MM.1S (cell line): Measurements from ENCODE around the gene CHD9NB.

Experiments
- DNase-seq: peaks from one replicate; pipeline ENCODE4 v3.0.0-alpha.2; 2015
- H2AFZ ChIP-seq: fragments of 300-600 bp; sonication (generic); 2 replicates; pipeline ENCODE4 v1.6.0; 2016; ENCODE audit warnings: antibody characterized with exemption, low read length
- H3F3A ChIP-seq: fragments of 300-600 bp; sonication (generic); 2 replicates; pipeline ENCODE4 v1.6.1; 2016; ENCODE audit warnings: mild to moderate bottlenecking, antibody characterized with exemption, low read length, moderate library complexity, mixed read lengths; ENCODE audit not compliant: insufficient read depth
- H3K27ac ChIP-seq: fragments of 300-600 bp; sonication (generic); 2 replicates; pipeline ENCODE4 v1.5.1; 2016; ENCODE audit warnings: mild to moderate bottlenecking, low read length
- H3K27me3 ChIP-seq: fragments of 300-600 bp; sonication (generic); replicated peaks from 2 replicates; pipeline ENCODE4 v1.6.0; 2016; ENCODE audit warnings: low read length; ENCODE audit not compliant: insufficient read depth
- H3K36me3 ChIP-seq: fragments of 300-600 bp; sonication (generic); replicated peaks from 2 replicates; pipeline ENCODE4 v1.6.1; 2016; ENCODE audit warnings: mild to moderate bottlenecking, low read length, mixed read lengths; ENCODE audit not compliant: insufficient read depth
- H3K4me1 ChIP-seq: fragments of 300-600 bp; sonication (generic); 2 replicates; pipeline ENCODE4 v1.6.1; 2016; ENCODE audit warnings: low read length, mixed read lengths
- H3K4me2 ChIP-seq: fragments of 300-600 bp; sonication (generic); 2 replicates; pipeline ENCODE4 v1.6.0; 2016; ENCODE audit warnings: low read depth, low read length
- H3K4me3 ChIP-seq: fragments of 300-600 bp; sonication (generic); 2 replicates; pipeline ENCODE4 v1.5.1; 2016; ENCODE audit warnings: low read length, mixed read lengths
- H3K79me2 ChIP-seq: fragments of 300-600 bp; sonication (generic); 2 replicates; pipeline ENCODE4 v1.6.1; 2016; ENCODE audit warnings: mixed run types, low read length, mixed read lengths
- H3K9ac ChIP-seq: fragments of 300-600 bp; sonication (generic); 2 replicates; pipeline ENCODE4 v1.6.1; 2016; ENCODE audit warnings: low read length, mixed read lengths
- H3K9me2 ChIP-seq: fragments of 300-600 bp; sonication (generic); replicated peaks from 2 replicates; pipeline ENCODE4 v1.6.1; 2016; ENCODE audit warnings: mild to moderate bottlenecking, low read length, mixed read lengths; ENCODE audit not compliant: insufficient read depth
- H3K9me3 ChIP-seq: fragments of 300-600 bp; sonication (generic); replicated peaks from 2 replicates; pipeline ENCODE4 v1.6.1; 2016; ENCODE audit warnings: mild to moderate bottlenecking, low read length, mixed read lengths; ENCODE audit not compliant: insufficient read depth
- H4K20me1 ChIP-seq: fragments of 300-600 bp; sonication (generic); 2 replicates; pipeline ENCODE4 v1.6.1; 2016; ENCODE audit warnings: mild to moderate bottlenecking, low read length, moderate library complexity, mixed read lengths; ENCODE audit not compliant: insufficient read depth
- EZH2 ChIP-seq: fragments of 300-600 bp; sonication (generic); optimal IDR thresholded peaks from 2 replicates; pipeline ENCODE3; 2017; ENCODE audit warnings: low read depth, mild to moderate bottlenecking, antibody characterized with exemption, low read length, mixed read lengths
- EZH2phosphoT487 ChIP-seq: fragments of 300-600 bp; sonication (generic); IDR thresholded peaks from 2 replicates; pipeline ENCODE4 v1.6.1; 2018; ENCODE audit warnings: antibody characterized with exemption, low read length
- TF ChIP-seq, protein P1 (sequence below): fragments of 300-600 bp; sonication (generic); IDR thresholded peaks from 2 replicates; pipeline ENCODE4 v1.5.1; 2016; ENCODE audit warnings: antibody characterized with exemption, low read length, mixed read lengths

The CHD9NB gene

DNA sequence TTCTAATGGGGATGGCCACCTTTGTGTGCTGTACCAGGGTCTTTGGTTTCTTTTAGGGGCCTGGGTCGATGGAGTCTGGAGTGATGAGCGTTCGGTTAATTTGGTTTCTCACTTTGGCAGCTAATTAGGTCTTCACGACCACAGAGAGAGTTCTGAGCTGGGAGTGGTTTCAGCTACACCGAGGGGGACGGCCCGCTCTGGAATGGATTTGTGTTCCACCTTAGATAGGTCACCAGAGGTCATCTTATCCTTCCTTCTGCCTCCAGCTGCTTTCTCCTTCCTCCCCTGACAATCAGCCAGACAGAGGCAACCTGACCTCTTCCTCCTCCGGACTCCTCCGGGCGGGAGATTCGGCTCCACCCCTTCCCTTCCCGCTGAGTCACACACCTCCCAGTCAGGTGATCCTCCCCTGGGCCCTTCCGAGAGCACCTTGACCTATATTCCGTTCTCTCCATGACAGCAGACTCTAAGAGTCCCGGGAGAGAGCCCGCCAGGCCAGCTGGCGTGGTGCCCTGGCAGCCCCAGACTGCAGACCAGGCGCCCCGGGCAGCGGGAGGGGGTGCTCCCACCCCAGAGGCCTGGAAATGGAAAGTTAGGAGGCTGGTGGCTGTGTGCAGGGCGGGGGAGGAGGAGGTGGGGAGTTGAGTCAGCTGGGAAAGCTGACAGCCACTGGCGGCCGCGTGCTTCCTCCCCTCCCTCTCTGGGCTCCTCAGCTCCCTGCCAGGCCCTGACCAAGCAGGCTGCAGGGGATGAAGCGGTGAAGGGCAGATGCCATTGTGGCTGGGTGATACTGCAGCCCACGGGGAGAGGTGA lies 46.8 kb upstream of the CHD9NB start:
- no peaks in the 10 kb centered on the region for H3K9me2 ChIP-seq
- H3K27ac ChIP-seq: peak overlapping the region; percentile 92
- peaks cover 56% of the 10 kb centered on the region for H3K79me2 ChIP-seq
- H3K9ac ChIP-seq: peak overlapping the region; percentile 67
- H4K20me1 ChIP-seq: no peaks in the 10 kb centered on the region
- H3K9me3 ChIP-seq: no peaks in the 10 kb centered on the region
- peaks cover 25% of the 10 kb centered on the region for H3K4me1 ChIP-seq
- no peak for TF ChIP-seq EZH2phosphoT487
- TF ChIP-seq EZH2: no peak
- TF ChIP-seq, protein P1, sequence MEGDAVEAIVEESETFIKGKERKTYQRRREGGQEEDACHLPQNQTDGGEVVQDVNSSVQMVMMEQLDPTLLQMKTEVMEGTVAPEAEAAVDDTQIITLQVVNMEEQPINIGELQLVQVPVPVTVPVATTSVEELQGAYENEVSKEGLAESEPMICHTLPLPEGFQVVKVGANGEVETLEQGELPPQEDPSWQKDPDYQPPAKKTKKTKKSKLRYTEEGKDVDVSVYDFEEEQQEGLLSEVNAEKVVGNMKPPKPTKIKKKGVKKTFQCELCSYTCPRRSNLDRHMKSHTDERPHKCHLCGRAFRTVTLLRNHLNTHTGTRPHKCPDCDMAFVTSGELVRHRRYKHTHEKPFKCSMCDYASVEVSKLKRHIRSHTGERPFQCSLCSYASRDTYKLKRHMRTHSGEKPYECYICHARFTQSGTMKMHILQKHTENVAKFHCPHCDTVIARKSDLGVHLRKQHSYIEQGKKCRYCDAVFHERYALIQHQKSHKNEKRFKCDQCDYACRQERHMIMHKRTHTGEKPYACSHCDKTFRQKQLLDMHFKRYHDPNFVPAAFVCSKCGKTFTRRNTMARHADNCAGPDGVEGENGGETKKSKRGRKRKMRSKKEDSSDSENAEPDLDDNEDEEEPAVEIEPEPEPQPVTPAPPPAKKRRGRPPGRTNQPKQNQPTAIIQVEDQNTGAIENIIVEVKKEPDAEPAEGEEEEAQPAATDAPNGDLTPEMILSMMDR: no peak
- H3K4me2 ChIP-seq: peak overlapping the region; percentile 90
- H3F3A ChIP-seq: peaks cover 25% of the 10 kb centered on the region
- peak overlapping the region; percentile 77 for H2AFZ ChIP-seq
- H3K27me3 ChIP-seq: no peaks in the 10 kb centered on the region
- H3K4me3 ChIP-seq: peak overlapping the region; percentile 65
- DNase-seq: peak; percentile 81
- no peaks in the 10 kb centered on the region for H3K36me3 ChIP-seq

DNA sequence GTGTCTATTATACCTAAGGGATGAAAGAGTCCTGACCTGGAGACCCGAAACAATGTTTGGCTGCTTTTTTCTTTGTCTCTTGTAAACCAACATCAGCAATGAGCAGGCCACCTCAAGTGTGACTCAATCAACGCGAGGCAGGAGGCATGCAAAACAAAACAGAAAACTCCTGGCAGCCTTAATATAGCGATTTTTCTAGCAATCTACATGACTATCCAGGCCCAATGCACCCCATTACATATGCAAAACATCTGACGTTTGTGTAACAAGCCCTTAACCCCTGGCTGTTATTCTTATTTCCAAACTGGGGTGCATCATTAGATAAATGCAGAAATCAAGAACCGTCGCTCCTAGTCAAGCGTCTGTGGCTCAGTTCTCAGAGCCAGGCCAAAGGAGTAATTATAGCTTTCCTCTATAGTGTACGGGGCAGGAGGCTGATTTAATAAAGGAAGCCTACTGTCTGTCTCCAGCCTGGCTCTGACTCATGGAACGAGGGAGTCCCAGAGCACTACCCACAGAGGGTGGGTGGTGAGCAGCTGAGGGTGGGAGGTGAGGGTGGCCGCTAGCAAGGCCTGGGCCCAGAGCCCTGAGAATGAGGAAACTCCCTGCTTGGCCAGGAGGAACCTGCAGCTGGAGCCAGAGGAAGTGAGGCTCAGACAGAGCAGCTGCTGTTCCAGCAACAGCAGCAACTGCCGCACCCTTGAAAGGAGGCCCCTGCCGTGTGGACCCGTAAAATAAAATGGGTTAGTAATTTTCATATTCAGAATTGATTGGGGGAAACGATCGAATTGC lies 46.0 kb upstream of the CHD9NB start:
- Histone ChIP-seq H2AFZ (peak overlapping the region; percentile 77), H3K9ac (peak overlapping the region; percentile 67), H3F3A (peaks cover 33% of the 10 kb centered on the region), H3K36me3 (no peaks in the 10 kb centered on the region), H3K79me2 (peaks cover 55% of the 10 kb centered on the region), H3K27ac (peak overlapping the region; percentile 92), H3K4me3 (peak overlapping the region; percentile 65), H3K9me2 (no peaks in the 10 kb centered on the region), H3K4me2 (peak overlapping the region; percentile 90), H3K9me3 (no peaks in the 10 kb centered on the region), H3K27me3 (no peaks in the 10 kb centered on the region), H3K4me1 (peaks cover 32% of the 10 kb centered on the region), H4K20me1 (no peaks in the 10 kb centered on the region)
- TF ChIP-seq, protein P1: no peak
- TF ChIP-seq EZH2 (no peak), EZH2phosphoT487 (no peak)
- DNase-seq: peak; percentile 74

DNA sequence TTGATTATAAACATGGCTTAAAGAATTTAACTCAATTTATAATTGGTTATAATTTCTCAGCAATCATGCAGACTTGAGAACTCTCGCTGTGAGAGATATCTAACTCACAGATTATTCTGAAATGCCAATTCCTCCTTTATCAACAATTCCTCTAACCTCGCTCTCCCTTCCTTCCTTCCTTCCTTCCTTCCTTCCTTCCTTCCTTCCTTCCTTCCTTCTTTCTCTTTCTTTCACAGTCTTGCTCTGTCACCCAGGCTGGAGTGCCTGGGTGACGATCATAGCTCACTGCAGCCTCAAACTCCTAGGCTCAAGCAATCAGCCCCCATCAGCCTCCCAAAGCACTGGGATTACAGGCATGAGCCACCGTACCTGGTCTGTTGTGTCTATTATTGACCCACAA lies 44.5 kb upstream of the CHD9NB start:
- Histone ChIP-seq H3K79me2 (peaks cover 54% of the 10 kb centered on the region), H3K27ac (no peak overlapping the region), H3K4me1 (peaks cover 45% of the 10 kb centered on the region), H3K4me3 (no peak overlapping the region), H2AFZ (no peak overlapping the region), H3F3A (peaks cover 43% of the 10 kb centered on the region), H4K20me1 (no peaks in the 10 kb centered on the region), H3K36me3 (no peaks in the 10 kb centered on the region), H3K27me3 (no peaks in the 10 kb centered on the region), H3K4me2 (no peak overlapping the region), H3K9me2 (no peaks in the 10 kb centered on the region), H3K9me3 (no peaks in the 10 kb centered on the region), H3K9ac (no peak overlapping the region)
- DNase-seq: no peak
- TF ChIP-seq, protein P1: no peak
- TF ChIP-seq EZH2phosphoT487: no peak
- TF ChIP-seq EZH2: no peak
